H7 (cell line): ENCODE data around the gene CAPN13. TPM values are rescaled to one million over a fixed set of nuclear protein-coding genes. Genes with fewer than 3 reads are reported as not detected.

Experiments
- DNase-seq: peaks from one replicate; pipeline ENCODE4 v3.0.0; 2012
- H3K27me3 ChIP-seq: 2 replicates; pipeline ENCODE4 v1.6.0; 2011; ENCODE audit warnings: mild to moderate bottlenecking, low read length; ENCODE audit not compliant: control insufficient read depth, insufficient read depth
- H3K36me3 ChIP-seq: replicated peaks from 2 replicates; pipeline ENCODE4 v1.5.1; 2011; ENCODE audit warnings: low read length; ENCODE audit not compliant: control insufficient read depth, insufficient read depth
- H3K4me3 ChIP-seq: 2 replicates; pipeline ENCODE4 v1.5.1; 2011; ENCODE audit warnings: low read depth, mild to moderate bottlenecking, control low read depth, low read length, moderate library complexity; ENCODE audit not compliant: insufficient read depth
- total RNA-seq: library from RNA; depleted of rRNA; stranded (reverse); fragments of >200 nt; shearing (Covaris generic); gene quantifications from 2 replicates; pipeline ENCODE4 v1.2.3, GENCODE V29; 2014

Gene CAPN13
- total RNA-seq, 1 experiment from 2014 or later: 0.55 TPM

DNA sequence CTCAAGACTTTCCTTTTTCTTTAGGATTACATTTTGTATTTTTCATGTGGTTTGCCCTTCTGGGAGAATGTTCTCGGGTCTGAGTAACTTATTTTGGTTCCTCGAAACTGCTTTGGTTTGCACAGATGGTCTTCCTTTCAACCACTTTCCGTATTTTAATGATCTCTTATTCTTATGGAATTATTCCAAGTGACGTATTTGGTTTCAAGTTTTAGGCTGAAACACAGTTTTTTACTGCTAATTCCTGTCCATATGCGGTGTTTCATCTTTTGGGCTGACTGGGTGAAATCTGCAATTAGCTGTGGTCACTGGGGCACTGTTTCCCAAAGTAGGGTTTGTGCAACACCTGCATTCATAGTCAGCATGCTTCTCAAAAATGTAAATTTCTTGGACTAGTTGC is 122.7 kb downstream of the CAPN13 start:
- no peaks in the 10 kb centered on the region for H3K36me3 ChIP-seq
- H3K27me3 ChIP-seq: no peaks in the 10 kb centered on the region
- H3K4me3 ChIP-seq: no peak overlapping the region
- DNase-seq: no peak

- no peak for DNase-seq
Observed at GRCh38 chr2:30684026-30684425, 123.2 kb downstream of the CAPN13 start.

GRCh38 chr2:30683236-30683956 is 123.8 kb downstream of the CAPN13 start:
- H3K36me3 ChIP-seq: no peaks in the 10 kb centered on the region
- no peak for DNase-seq
- H3K4me3 ChIP-seq: no peak overlapping the region
- H3K27me3 ChIP-seq: no peaks in the 10 kb centered on the region

More at GRCh38 chr2:30684026-30684425, 123.2 kb downstream of the CAPN13 start:
- H3K4me3 ChIP-seq: no peak overlapping the region
- no peaks in the 10 kb centered on the region for H3K27me3 ChIP-seq
- no peaks in the 10 kb centered on the region for H3K36me3 ChIP-seq

- no peaks in the 10 kb centered on the region for H3K36me3 ChIP-seq
- no peak overlapping the region for H3K4me3 ChIP-seq
- DNase-seq: no peak
- no peaks in the 10 kb centered on the region for H3K27me3 ChIP-seq
Observed at GRCh38 chr2:30681022-30681421, 126.2 kb downstream of the CAPN13 start.

- H3K27me3 ChIP-seq: no peaks in the 10 kb centered on the region
- H3K36me3 ChIP-seq: no peaks in the 10 kb centered on the region
- no peak for DNase-seq
- no peak overlapping the region for H3K4me3 ChIP-seq
Observed at GRCh38 chr2:30680121-30680520, 127.1 kb downstream of the CAPN13 start.

DNA sequence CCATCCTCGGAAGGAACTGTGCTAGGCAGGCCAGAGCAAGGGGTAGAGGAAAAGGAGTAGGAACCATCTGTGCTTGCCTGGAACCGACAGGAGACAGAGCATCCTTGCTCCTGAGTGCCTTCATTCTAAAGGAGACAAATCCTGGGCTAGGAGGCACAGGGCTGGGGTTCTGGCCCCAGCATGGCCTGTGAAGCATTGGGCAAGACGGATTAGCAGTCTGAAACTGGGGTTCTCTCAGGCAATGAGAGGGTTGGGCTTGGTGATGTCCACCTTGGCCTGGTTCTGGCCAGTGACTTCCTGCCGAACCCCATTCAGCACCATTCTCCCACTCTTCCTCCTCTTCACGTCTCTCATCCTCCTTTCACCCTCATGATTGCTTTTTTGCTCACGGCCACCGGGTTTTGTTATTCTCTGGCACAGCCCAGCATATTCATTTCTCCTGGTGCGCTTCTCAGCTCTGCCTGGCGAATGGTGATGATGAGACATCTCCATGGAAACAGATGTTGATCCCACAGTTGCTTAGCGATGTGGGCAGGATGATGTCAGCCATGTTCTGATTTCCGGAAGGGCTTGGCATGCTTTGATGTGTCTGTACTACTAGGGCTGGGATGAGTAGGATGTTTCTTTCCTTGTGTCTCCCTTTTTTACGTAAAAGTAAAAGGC is 127.7 kb downstream of the CAPN13 start:
- Histone ChIP-seq H3K4me3 (no peak overlapping the region), H3K27me3 (no peaks in the 10 kb centered on the region), H3K36me3 (no peaks in the 10 kb centered on the region)
- no peak for DNase-seq

DNA sequence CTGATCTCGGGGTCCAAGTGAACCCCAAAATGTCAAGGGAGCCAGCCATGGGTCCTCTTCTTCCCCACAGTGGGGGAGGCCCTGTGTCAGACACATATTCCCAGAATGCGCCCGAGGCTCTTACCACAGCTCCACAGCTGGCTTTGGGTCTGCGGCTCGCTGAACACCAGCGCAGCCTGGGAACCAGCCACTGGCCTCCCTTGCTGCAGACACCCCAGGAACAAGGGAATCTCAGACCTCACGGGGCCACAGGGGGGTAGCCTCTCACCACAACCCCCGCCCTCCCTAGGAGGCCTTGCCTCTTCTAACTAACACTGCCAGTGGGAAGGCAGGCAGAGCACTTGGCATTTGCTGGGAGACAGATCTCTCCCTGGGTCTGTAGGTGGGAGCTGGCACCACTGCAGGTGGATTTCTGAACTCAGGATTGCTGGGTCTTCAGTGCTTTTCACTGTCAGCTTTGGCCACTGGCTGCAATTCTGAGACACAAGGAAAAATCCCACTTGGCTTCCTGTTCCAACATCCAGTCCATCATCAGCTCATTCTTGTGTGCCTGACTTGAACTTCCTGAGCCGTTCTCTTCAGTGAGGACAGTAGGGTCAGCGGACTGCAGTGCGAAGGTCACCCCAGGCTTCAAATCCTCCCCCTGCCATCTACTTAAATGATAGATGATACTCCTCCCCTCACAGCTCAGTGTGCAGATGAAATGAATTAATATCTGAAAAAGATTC is 128.7 kb downstream of the CAPN13 start:
- no peaks in the 10 kb centered on the region for H3K27me3 ChIP-seq
- H3K36me3 ChIP-seq: no peaks in the 10 kb centered on the region
- H3K4me3 ChIP-seq: no peak overlapping the region
- DNase-seq: no peak

- Histone ChIP-seq H3K4me3 (no peak overlapping the region), H3K36me3 (no peaks in the 10 kb centered on the region), H3K27me3 (no peaks in the 10 kb centered on the region)
- DNase-seq: peak; percentile 30
Observed at GRCh38 chr2:30677861-30678385, 129.3 kb downstream of the CAPN13 start.

DNA sequence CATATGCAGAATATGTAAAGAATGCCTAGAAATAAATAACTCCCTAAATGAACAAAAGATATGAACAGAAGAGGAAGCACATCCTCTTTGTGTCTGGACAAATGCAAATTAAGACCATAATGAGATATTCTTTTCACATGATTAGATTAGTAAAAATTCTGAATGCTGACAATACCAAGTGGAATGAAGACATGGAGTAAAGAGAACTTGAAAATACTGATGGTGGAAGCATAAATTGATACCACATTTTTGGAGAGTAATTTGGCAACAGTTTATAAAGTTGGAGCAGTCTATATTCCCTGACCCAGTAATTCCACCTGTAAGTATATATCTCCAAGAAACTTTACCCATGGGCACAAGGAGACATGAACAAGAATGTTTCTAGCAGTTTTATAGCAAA is 130.0 kb downstream of the CAPN13 start:
- DNase-seq: no peak
- no peaks in the 10 kb centered on the region for H3K27me3 ChIP-seq
- H3K4me3 ChIP-seq: no peak overlapping the region
- no peaks in the 10 kb centered on the region for H3K36me3 ChIP-seq

DNA sequence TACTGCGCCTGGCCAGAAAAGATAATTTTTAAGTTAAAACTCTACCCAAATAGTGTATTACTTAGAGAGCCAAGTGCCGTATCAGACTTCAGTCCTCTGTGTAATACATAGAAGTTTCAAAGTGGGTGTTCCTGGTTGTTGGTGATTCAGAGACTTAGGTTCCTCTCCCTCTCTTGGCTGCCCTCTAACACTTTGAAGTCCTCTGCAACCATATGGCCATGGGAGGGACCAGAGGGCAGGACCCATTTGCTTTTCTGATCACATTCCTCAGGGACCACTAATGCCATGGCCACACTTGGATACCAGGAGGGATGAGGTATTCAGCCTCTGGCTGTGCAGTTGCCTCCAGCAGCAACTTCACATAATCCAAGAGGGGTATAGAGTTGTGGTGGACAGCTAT is 131.5 kb downstream of the CAPN13 start:
- H3K4me3 ChIP-seq: no peak overlapping the region
- no peak for DNase-seq
- no peaks in the 10 kb centered on the region for H3K27me3 ChIP-seq
- H3K36me3 ChIP-seq: no peaks in the 10 kb centered on the region

DNA sequence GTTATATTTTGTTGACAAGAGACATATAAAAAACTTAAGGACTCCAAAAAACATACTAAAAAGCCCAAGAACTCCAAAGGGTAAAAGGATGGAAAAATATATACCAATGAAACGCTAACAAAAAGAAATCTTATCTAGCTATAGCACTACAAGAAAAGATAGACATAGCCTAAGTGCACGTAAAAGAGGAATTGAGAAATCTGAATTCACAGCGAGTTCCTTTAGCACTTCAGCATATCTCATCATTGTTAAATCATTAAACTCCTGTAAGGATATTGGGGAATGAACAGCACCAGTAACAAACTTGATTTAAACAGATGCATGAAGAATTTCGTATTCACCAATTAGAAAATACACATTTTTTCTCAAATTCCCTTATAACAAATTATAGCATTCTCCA is 134.1 kb downstream of the CAPN13 start:
- Histone ChIP-seq H3K27me3 (no peaks in the 10 kb centered on the region), H3K36me3 (no peaks in the 10 kb centered on the region), H3K4me3 (no peak overlapping the region)
- DNase-seq: no peak
